Neural crest cell (in vitro differentiated cells): ENCODE measurements around the gene PKP3. TPM values are rescaled to one million over a fixed set of nuclear protein-coding genes. Genes with fewer than 3 reads are reported as not detected.

ENCODE experiments used
- DNase-seq: peaks from one replicate; pipeline ENCODE4 v3.0.0; 2021; ENCODE audit warnings: low read depth, mixed read lengths, low spot score
- H3K27ac Mint-ChIP-seq: one replicate; pipeline ENCODE4 v1.8.0; 2021; ENCODE audit warnings: mild to moderate bottlenecking, mixed read lengths; ENCODE audit not compliant: unreplicated experiment
- H3K27me3 Mint-ChIP-seq: 2 replicates; pipeline ENCODE4 v1.8.0; 2021; ENCODE audit warnings: low read depth, mild to moderate bottlenecking, mixed read lengths
- H3K36me3 Mint-ChIP-seq: 2 replicates; pipeline ENCODE4 v1.8.0; 2021; ENCODE audit warnings: low read depth, mild to moderate bottlenecking, mixed read lengths
- H3K4me1 Mint-ChIP-seq: 2 replicates; pipeline ENCODE4 v1.8.0; 2021; ENCODE audit warnings: mixed read lengths
- H3K4me3 Mint-ChIP-seq: one replicate; pipeline ENCODE4 v1.8.0; 2021; ENCODE audit warnings: mild to moderate bottlenecking, mixed read lengths
- H3K9me3 Mint-ChIP-seq: 2 replicates; pipeline ENCODE4 v1.8.0; 2021; ENCODE audit warnings: mixed read lengths
- CTCF ChIP-seq: fragments of 200-600 bp; sonication (generic); conservative IDR thresholded peaks from 2 replicates; pipeline ENCODE4 v1.5.0; 2021; ENCODE audit warnings: antibody characterized with exemption, mild to moderate bottlenecking
- total RNA-seq: library from RNA; stranded (reverse); gene quantifications from 2 replicates; pipeline ENCODE4 v1.2.1, GENCODE V29; 2021

Gene PKP3
- total RNA-seq, 1 donor from 2014 or later, result 0.42 TPM

GRCh38 chr11:415640-416041 is 21.6 kb downstream of the PKP3 start:
- no peak for TF ChIP-seq CTCF
- no peaks in the 10 kb centered on the region for H3K9me3 Mint-ChIP-seq
- H3K36me3 Mint-ChIP-seq, result no peaks in the 10 kb centered on the region
- H3K27ac Mint-ChIP-seq, result no peak overlapping the region
- H3K4me3 Mint-ChIP-seq, result no peak overlapping the region
- DNase-seq, result no peak
- no peaks in the 10 kb centered on the region for H3K4me1 Mint-ChIP-seq
- peaks cover 48% of the 10 kb centered on the region for H3K27me3 Mint-ChIP-seq

GRCh38 chr11:416051-416756 is 22.2 kb downstream of the PKP3 start:
- H3K36me3 Mint-ChIP-seq, result no peaks in the 10 kb centered on the region
- no peak overlapping the region for H3K27ac Mint-ChIP-seq
- no peak for TF ChIP-seq CTCF
- H3K4me1 Mint-ChIP-seq, result no peaks in the 10 kb centered on the region
- H3K4me3 Mint-ChIP-seq, result no peak overlapping the region
- H3K9me3 Mint-ChIP-seq, result no peaks in the 10 kb centered on the region
- DNase-seq, result no peak
- peaks cover 48% of the 10 kb centered on the region for H3K27me3 Mint-ChIP-seq

- H3K9me3 Mint-ChIP-seq, result no peaks in the 10 kb centered on the region
- no peaks in the 10 kb centered on the region for H3K4me1 Mint-ChIP-seq
- H3K4me3 Mint-ChIP-seq, result no peak overlapping the region
Observed at GRCh38 chr11:416757-417621, 23.0 kb downstream of the PKP3 start.

GRCh38 chr11:417652-418342 is 23.8 kb downstream of the PKP3 start:
- no peaks in the 10 kb centered on the region for H3K36me3 Mint-ChIP-seq
- no peak for DNase-seq
- H3K27ac Mint-ChIP-seq, result no peak overlapping the region
- no peak overlapping the region for H3K4me3 Mint-ChIP-seq
- no peak for TF ChIP-seq CTCF
- peaks cover 55% of the 10 kb centered on the region for H3K27me3 Mint-ChIP-seq
- H3K4me1 Mint-ChIP-seq, result no peaks in the 10 kb centered on the region
- H3K9me3 Mint-ChIP-seq, result no peaks in the 10 kb centered on the region

More at GRCh38 chr11:416757-417621, 23.0 kb downstream of the PKP3 start:
- TF ChIP-seq CTCF, result no peak
- no peak overlapping the region for H3K27ac Mint-ChIP-seq
- no peak for DNase-seq
- no peaks in the 10 kb centered on the region for H3K36me3 Mint-ChIP-seq
- H3K27me3 Mint-ChIP-seq, result peaks cover 50% of the 10 kb centered on the region

- DNase-seq, result no peak
- no peaks in the 10 kb centered on the region for H3K4me1 Mint-ChIP-seq
- H3K4me3 Mint-ChIP-seq, result no peak overlapping the region
- H3K36me3 Mint-ChIP-seq, result no peaks in the 10 kb centered on the region
- no peaks in the 10 kb centered on the region for H3K9me3 Mint-ChIP-seq
- no peak for TF ChIP-seq CTCF
- no peak overlapping the region for H3K27ac Mint-ChIP-seq
- H3K27me3 Mint-ChIP-seq, result peaks cover 55% of the 10 kb centered on the region
Observed at GRCh38 chr11:418343-419247, 24.6 kb downstream of the PKP3 start.
